GM23338 (cell line): ENCODE data around the gene GCM1. TPM values are rescaled to one million over a fixed set of nuclear protein-coding genes. Genes with fewer than 3 reads are reported as not detected.

Experiments
- ATAC-seq: fragments of 200-7000 bp; cut with Tn5 transposase; 3 replicates; pipeline ENCODE4 v1.9.1; 2020
- DNase-seq: peaks from one replicate; pipeline ENCODE4 v3.0.0-alpha.2; 2015; ENCODE audit warnings: low spot score
- H2AFZ ChIP-seq: fragments of 200-600 bp; sonication (generic); 2 replicates; pipeline ENCODE4 v1.8.0; 2016; ENCODE audit warnings: antibody characterized with exemption, mild to moderate bottlenecking, moderate library complexity
- H3F3A ChIP-seq: fragments of 200-600 bp; sonication (generic); replicated peaks from 2 replicates; pipeline ENCODE4 v1.8.0; 2017; ENCODE audit warnings: antibody characterized with exemption, mixed run types, low read depth
- H3K27ac ChIP-seq: fragments of 200-600 bp; sonication (generic); 2 replicates; pipeline ENCODE4 v1.6.1; 2016; ENCODE audit warnings: low read depth
- H3K27me3 ChIP-seq: fragments of 200-600 bp; sonication (generic); 2 replicates; pipeline ENCODE4 v1.8.0; 2016; ENCODE audit warnings: mild to moderate bottlenecking, mixed run types, moderate library complexity; ENCODE audit not compliant: insufficient read depth
- H3K36me3 ChIP-seq: fragments of 200-600 bp; sonication (generic); 2 replicates; pipeline ENCODE4 v1.8.0; 2016; ENCODE audit warnings: mild to moderate bottlenecking; ENCODE audit not compliant: insufficient read depth
- H3K4me1 ChIP-seq: fragments of 200-600 bp; sonication (generic); 2 replicates; pipeline ENCODE4 v1.8.0; 2016; ENCODE audit warnings: mild to moderate bottlenecking, moderate library complexity; ENCODE audit not compliant: insufficient read depth
- H3K4me2 ChIP-seq: fragments of 200-600 bp; sonication (generic); 2 replicates; pipeline ENCODE4 v1.7.1; 2017; ENCODE audit warnings: mixed run types
- H3K4me3 ChIP-seq: fragments of 200-600 bp; sonication (generic); 2 replicates; pipeline ENCODE4 v1.6.1; 2016; ENCODE audit warnings: mixed run types
- H3K79me2 ChIP-seq: fragments of 200-600 bp; sonication (generic); replicated peaks from 2 replicates; pipeline ENCODE4 v1.8.0; 2017; ENCODE audit warnings: mild to moderate bottlenecking; ENCODE audit not compliant: insufficient read depth
- H3K9me2 ChIP-seq: fragments of 200-600 bp; sonication (generic); 2 replicates; pipeline ENCODE4 v1.8.0; 2017; ENCODE audit not compliant: insufficient read depth
- H4K20me1 ChIP-seq: fragments of 200-600 bp; sonication (generic); replicated peaks from 2 replicates; pipeline ENCODE4 v1.8.0; 2017; ENCODE audit warnings: mild to moderate bottlenecking; ENCODE audit not compliant: insufficient read depth
- H3K27ac Mint-ChIP-seq: 2 replicates; pipeline ENCODE4 v1.8.0; 2020; ENCODE audit warnings: inconsistent platforms, mild to moderate bottlenecking, moderate library complexity, mixed read lengths
- H3K27me3 Mint-ChIP-seq: 3 replicates; pipeline ENCODE4 v1.8.0; 2022; ENCODE audit warnings: low read depth, mild to moderate bottlenecking, moderate library complexity, mixed read lengths, inconsistent platforms; ENCODE audit not compliant: insufficient read depth, poor library complexity
- H3K36me3 Mint-ChIP-seq: 3 replicates; pipeline ENCODE4 v1.8.0; 2021; ENCODE audit warnings: low read depth, mild to moderate bottlenecking, inconsistent platforms, moderate library complexity, mixed read lengths
- H3K4me1 Mint-ChIP-seq: 3 replicates; pipeline ENCODE4 v1.8.0; 2020; ENCODE audit warnings: mild to moderate bottlenecking, inconsistent platforms, mixed read lengths
- H3K4me3 Mint-ChIP-seq: 3 replicates; pipeline ENCODE4 v1.8.0; 2021; ENCODE audit warnings: moderate library complexity, mild to moderate bottlenecking, inconsistent platforms, mixed read lengths
- H3K9me3 Mint-ChIP-seq: 3 replicates; pipeline ENCODE4 v1.8.0; 2020; ENCODE audit warnings: moderate library complexity, mild to moderate bottlenecking, inconsistent platforms, mixed read lengths
- CREB1 ChIP-seq: fragments of 250-450 bp; sonication (Bioruptor Pico); IDR thresholded peaks from 2 replicates; pipeline ENCODE4 v1.5.0; 2020; ENCODE audit warnings: low read depth, mild to moderate bottlenecking, moderate library complexity
- EZH2 ChIP-seq: fragments of 200-600 bp; sonication (generic); IDR thresholded peaks from one replicate; pipeline ENCODE4 v1.8.0; 2017; ENCODE audit warnings: antibody characterized with exemption, mild to moderate bottlenecking, low read depth; ENCODE audit not compliant: unreplicated experiment
- NANOG ChIP-seq: IDR thresholded peaks from 2 replicates; pipeline ENCODE4 v1.6.1; 2016; ENCODE audit warnings: antibody characterized with exemption, borderline replicate concordance
- POLR2AphosphoS5 ChIP-seq: IDR thresholded peaks from 2 replicates; pipeline ENCODE4 v1.6.1; 2016; ENCODE audit warnings: antibody characterized with exemption, low read depth
- STAT1 ChIP-seq: IDR thresholded peaks from one replicate; pipeline ENCODE4 v1.6.1; 2016; ENCODE audit warnings: antibody characterized with exemption; ENCODE audit not compliant: unreplicated experiment
- polyA plus RNA-seq: library from polyadenylated mRNA; unstranded; fragments of >200 nt; fragmentation: Nextera tagmentation; extraction: Ambion mirVana; gene quantifications from 2 replicates; pipeline ENCODE4 v1.2.1, GENCODE V29; 2016
- total RNA-seq: library from RNA; depleted of rRNA; stranded (reverse); fragments of >200 nt; shearing (Covaris generic); gene quantifications from 2 replicates; pipeline ENCODE4 v1.2.3, GENCODE V29; 2014
- TF ChIP-seq, protein P1 (sequence below): IDR thresholded peaks from 2 replicates; pipeline ENCODE4 v1.6.1; 2016; ENCODE audit warnings: antibody characterized with exemption
- TF ChIP-seq, protein P2 (sequence below): IDR thresholded peaks from one replicate; pipeline ENCODE4 v1.6.1; 2018; ENCODE audit warnings: antibody characterized with exemption; ENCODE audit not compliant: unreplicated experiment
- TF ChIP-seq, protein P3 (sequence below), 2 experiments: fragments of 200-600 bp in 1 of 2; sonication (generic) in 1 of 2; conservative IDR thresholded peaks; 2 replicates each; pipeline versions ENCODE4 v1.5.1 to v1.6.1; 2016 to 2017; ENCODE audit warnings: antibody characterized with exemption in 2 of 2, low read depth in 2 of 2, mild to moderate bottlenecking in 2 of 2, moderate library complexity in 1 of 2

GCM1 gene
- total and polyA plus RNA-seq, 2 experiments from 2014 or later, result not detected

DNA sequence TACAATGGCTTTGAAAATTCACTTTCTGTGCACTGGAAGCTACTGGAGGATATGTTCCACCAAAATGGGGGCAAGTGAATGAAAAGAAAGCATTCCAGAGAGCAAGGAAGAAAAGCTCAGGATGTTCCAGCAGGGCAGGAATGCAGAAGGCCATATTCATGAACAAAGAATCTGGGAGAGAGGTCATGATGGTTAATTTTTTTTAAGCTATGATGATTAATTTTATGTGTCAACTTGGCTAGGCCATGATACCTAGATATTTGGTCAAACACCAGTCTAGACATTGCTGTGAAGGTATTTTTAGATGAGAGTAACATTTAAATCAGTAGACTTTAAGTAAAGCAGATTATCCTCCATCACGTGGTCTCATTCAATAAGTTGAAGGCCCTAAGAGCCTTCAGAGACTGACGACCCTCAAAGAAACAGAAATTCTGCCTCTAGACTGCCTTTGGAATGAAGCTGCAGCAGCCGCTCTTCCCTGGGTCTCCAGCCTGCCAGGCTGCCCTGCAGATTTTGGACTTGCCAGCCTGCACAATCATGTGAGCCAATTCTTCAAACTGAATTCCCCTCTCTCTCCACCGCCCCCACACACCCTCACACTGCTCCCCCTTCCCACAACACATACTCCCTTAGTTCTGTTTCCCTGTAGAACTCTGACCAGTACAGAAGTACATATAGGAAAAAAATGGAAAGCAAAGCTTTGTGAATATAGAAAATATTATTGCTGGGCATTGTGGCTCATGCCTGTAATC is 20.1 kb upstream of the GCM1 start:
- H3K36me3 Mint-ChIP-seq, result no peaks in the 10 kb centered on the region
- H3K27me3 ChIP-seq, result no peaks in the 10 kb centered on the region
- peaks cover 4% of the 10 kb centered on the region; the same call in 1 of the 2 replicates for H3K4me1 ChIP-seq
- no peak overlapping the region for H3K27ac ChIP-seq
- no peak for ATAC-seq
- no peak overlapping the region for H3K4me3 Mint-ChIP-seq
- peaks cover 2% of the 10 kb centered on the region for H3K27me3 Mint-ChIP-seq
- H3K79me2 ChIP-seq, result no peaks in the 10 kb centered on the region
- no peak for TF ChIP-seq NANOG
- no peak for TF ChIP-seq POLR2AphosphoS5
- TF ChIP-seq STAT1, result no peak
- TF ChIP-seq, protein P1, sequence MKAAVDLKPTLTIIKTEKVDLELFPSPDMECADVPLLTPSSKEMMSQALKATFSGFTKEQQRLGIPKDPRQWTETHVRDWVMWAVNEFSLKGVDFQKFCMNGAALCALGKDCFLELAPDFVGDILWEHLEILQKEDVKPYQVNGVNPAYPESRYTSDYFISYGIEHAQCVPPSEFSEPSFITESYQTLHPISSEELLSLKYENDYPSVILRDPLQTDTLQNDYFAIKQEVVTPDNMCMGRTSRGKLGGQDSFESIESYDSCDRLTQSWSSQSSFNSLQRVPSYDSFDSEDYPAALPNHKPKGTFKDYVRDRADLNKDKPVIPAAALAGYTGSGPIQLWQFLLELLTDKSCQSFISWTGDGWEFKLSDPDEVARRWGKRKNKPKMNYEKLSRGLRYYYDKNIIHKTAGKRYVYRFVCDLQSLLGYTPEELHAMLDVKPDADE, result no peak
- no peak for TF ChIP-seq CREB1 (CRISPR knock-in tag)
- TF ChIP-seq, protein P2, sequence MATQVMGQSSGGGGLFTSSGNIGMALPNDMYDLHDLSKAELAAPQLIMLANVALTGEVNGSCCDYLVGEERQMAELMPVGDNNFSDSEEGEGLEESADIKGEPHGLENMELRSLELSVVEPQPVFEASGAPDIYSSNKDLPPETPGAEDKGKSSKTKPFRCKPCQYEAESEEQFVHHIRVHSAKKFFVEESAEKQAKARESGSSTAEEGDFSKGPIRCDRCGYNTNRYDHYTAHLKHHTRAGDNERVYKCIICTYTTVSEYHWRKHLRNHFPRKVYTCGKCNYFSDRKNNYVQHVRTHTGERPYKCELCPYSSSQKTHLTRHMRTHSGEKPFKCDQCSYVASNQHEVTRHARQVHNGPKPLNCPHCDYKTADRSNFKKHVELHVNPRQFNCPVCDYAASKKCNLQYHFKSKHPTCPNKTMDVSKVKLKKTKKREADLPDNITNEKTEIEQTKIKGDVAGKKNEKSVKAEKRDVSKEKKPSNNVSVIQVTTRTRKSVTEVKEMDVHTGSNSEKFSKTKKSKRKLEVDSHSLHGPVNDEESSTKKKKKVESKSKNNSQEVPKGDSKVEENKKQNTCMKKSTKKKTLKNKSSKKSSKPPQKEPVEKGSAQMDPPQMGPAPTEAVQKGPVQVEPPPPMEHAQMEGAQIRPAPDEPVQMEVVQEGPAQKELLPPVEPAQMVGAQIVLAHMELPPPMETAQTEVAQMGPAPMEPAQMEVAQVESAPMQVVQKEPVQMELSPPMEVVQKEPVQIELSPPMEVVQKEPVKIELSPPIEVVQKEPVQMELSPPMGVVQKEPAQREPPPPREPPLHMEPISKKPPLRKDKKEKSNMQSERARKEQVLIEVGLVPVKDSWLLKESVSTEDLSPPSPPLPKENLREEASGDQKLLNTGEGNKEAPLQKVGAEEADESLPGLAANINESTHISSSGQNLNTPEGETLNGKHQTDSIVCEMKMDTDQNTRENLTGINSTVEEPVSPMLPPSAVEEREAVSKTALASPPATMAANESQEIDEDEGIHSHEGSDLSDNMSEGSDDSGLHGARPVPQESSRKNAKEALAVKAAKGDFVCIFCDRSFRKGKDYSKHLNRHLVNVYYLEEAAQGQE, result no peak
- TF ChIP-seq, protein P3, sequence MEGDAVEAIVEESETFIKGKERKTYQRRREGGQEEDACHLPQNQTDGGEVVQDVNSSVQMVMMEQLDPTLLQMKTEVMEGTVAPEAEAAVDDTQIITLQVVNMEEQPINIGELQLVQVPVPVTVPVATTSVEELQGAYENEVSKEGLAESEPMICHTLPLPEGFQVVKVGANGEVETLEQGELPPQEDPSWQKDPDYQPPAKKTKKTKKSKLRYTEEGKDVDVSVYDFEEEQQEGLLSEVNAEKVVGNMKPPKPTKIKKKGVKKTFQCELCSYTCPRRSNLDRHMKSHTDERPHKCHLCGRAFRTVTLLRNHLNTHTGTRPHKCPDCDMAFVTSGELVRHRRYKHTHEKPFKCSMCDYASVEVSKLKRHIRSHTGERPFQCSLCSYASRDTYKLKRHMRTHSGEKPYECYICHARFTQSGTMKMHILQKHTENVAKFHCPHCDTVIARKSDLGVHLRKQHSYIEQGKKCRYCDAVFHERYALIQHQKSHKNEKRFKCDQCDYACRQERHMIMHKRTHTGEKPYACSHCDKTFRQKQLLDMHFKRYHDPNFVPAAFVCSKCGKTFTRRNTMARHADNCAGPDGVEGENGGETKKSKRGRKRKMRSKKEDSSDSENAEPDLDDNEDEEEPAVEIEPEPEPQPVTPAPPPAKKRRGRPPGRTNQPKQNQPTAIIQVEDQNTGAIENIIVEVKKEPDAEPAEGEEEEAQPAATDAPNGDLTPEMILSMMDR (conservative IDR thresholded peaks at IDR 0.05; ENCODE audit: low read depth in 2 of 2), result no peak
- no peak for TF ChIP-seq EZH2
- H2AFZ ChIP-seq, result peak overlapping the region; percentile 43; the same call in 1 of the 2 replicates
- peak overlapping the region; percentile 72; the same call in 1 of the 2 replicates for H3K27ac Mint-ChIP-seq
- no peak overlapping the region for H3K4me2 ChIP-seq
- no peaks in the 10 kb centered on the region for H3K36me3 ChIP-seq
- H3K4me1 Mint-ChIP-seq, result peaks cover 6% of the 10 kb centered on the region
- H3K9me2 ChIP-seq, result 0 out of 2 replicates have a peak, but pooled peaks cover 4% of the 10 kb centered on the region
- peak; percentile 25 for DNase-seq
- H4K20me1 ChIP-seq, result no peaks in the 10 kb centered on the region
- peaks cover 8% of the 10 kb centered on the region; the same call in 2 of the 3 replicates for H3K9me3 Mint-ChIP-seq
- H3F3A ChIP-seq, result no peaks in the 10 kb centered on the region; the same call in 1 of the 2 replicates
- H3K4me3 ChIP-seq, result no peak overlapping the region
